ENCODE measurements around the gene TOX2. TPM values are rescaled to one million over a fixed set of nuclear protein-coding genes. Genes with fewer than 3 reads are reported as not detected.

TOX2 gene
- total RNA-seq, 1 donor from 2014 or later, result 24.3 TPM

DNA sequence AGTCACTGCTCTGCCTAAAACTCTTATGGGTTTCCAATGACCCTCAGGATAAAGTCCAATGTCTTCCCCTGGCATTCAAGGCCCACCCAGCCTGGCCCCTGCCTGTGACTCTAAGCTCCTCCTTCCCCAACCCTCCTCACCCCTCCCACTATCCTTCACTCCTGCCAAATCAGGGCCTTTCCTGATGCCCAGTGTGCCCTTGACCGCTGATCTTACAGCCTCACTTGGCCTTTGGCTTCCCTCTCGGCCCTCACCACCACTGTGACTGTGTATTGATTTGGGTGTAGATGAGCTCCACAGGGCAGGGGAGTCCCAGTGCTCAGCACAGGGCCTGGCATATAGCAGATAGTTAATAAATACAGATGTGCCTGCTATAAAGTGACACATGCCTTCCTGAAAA is 115.7 kb downstream of the TOX2 start:
- DNase-seq, result no peak

DNA sequence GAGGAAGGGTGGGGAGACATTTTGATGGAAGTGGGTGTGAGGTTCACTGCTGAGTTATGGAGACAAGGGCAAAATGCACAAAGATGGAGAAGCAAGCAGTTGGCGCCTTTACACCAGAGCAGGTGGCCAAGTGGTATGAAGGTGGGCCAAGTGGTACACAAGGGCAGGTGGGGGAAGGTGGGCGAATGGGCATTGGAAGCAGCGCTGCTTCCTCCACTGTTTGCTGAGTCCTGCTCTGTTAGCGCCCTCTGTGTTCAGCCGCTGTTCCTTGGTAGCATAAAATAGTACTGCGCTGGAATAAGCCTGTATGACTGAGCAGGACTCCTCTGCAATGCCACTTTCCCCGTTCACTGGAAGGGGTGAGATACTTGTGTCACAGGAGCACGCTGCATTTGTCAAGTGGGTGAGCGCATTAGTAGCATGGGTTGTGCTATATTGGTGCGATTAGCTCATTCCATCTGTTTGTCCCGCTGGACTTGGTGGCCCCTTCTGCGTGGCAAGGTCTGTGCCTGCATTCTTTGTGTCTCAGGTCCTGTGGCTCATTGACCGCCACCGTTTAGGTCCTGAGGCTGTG is 116.4 kb downstream of the TOX2 start:
- DNase-seq (no peak), ATAC-seq (no peak)
- Histone ChIP-seq H3K4me3 (no peak overlapping the region), H3K36me3 (no peaks in the 10 kb centered on the region), H3K4me1 (no peaks in the 10 kb centered on the region), H3K9me3 (no peaks in the 10 kb centered on the region), H3K27ac (no peak overlapping the region), H3K27me3 (no peaks in the 10 kb centered on the region)
- intact Hi-C loops (cut with DNase I), result no loop called here
- TF ChIP-seq, protein P1, sequence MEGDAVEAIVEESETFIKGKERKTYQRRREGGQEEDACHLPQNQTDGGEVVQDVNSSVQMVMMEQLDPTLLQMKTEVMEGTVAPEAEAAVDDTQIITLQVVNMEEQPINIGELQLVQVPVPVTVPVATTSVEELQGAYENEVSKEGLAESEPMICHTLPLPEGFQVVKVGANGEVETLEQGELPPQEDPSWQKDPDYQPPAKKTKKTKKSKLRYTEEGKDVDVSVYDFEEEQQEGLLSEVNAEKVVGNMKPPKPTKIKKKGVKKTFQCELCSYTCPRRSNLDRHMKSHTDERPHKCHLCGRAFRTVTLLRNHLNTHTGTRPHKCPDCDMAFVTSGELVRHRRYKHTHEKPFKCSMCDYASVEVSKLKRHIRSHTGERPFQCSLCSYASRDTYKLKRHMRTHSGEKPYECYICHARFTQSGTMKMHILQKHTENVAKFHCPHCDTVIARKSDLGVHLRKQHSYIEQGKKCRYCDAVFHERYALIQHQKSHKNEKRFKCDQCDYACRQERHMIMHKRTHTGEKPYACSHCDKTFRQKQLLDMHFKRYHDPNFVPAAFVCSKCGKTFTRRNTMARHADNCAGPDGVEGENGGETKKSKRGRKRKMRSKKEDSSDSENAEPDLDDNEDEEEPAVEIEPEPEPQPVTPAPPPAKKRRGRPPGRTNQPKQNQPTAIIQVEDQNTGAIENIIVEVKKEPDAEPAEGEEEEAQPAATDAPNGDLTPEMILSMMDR (IDR thresholded peaks at IDR 0.05), result no peak

More for the DNA sequence above, 115.7 kb downstream of the TOX2 start:
- H3K9me3 ChIP-seq, result no peaks in the 10 kb centered on the region
- no peak overlapping the region for H3K4me3 ChIP-seq
- no peaks in the 10 kb centered on the region for H3K27me3 ChIP-seq
- intact Hi-C loops (cut with DNase I), result no loop called here
- H3K27ac ChIP-seq, result no peak overlapping the region
- H3K4me1 ChIP-seq, result no peaks in the 10 kb centered on the region
- TF ChIP-seq, protein P1 (IDR thresholded peaks at IDR 0.05), result no peak
- H3K36me3 ChIP-seq, result no peaks in the 10 kb centered on the region
- ATAC-seq, result no peak

DNA sequence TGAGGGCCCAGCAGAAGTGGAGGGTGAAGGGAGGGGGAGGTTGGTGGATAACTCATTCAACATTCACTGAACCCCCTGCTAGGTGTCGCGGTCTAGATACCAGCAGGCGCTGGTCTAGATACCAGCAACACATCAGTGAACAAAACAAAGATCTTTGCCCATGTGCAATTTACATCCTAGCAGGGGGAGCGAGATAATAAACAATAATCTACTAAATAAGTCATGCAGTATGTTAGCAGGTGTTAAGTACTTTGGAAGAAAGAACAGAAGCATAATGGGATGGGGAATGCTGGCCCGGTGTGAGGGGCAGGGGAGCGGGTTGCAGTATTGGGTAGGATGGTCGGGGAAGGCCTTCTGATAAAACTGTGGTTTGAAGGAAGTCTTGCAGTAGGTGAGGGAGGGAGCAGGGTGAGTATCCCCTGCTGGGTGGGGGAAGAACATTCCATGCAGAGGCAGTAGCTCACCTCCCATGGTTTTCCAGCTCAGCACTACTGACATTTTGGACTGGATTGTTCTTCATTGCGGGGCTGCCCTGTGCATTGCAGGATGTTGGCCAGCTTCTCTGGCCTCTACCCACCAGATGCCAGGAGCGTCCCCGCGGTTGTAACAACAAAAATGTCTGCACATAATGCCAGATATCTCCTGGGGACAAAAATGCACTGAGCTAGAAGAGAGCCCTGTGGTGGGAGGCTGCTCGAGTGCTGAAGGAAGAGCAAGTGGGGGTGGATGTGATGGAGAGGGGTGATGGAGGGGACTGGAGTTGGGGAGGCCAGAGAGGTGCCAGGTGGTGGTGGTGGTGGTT is 117.3 kb downstream of the TOX2 start:
- ATAC-seq (no peak), DNase-seq (no peak)
- intact Hi-C loops (cut with DNase I), result no loop called here

DNA sequence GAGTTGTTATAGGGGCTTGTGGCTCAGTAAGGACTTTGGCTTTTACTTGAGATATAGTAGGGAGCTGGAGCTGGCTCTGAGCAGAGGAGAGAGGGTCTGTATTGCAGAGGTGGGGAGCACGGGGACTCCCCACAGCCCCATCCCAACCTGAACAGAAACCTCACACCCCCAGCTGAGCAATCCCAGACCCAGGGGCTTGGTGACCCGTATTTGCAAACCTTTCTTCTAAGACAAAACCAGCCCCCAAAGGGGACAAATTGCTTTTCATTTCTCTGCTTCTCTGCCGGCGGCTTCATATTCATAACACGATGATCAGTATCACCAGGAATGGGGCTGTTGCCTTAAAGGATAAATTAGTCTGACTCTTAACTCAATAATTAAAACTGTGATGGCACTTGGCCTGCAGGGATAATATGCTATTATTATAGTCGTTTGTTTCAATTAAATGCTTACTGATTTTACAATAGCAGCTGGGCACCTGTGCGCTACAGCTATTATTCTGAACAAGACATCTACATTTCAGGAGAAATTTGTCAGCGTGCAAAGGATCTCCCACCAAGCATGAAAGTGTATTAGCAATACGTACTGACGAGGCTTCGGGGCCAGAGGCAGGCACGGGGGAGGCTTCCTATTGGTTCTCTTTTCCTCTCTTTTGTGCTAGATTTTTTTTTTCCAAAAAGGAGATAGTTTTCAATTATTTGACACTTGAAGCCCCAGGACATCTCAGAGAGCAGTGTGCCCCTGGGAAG is 118.1 kb downstream of the TOX2 start:
- DNase-seq (no peak), ATAC-seq (no peak)
- intact Hi-C loops (cut with DNase I), result no loop called here
- Histone ChIP-seq H3K9me3 (no peaks in the 10 kb centered on the region), H3K4me3 (no peak overlapping the region), H3K27me3 (no peaks in the 10 kb centered on the region), H3K4me1 (no peaks in the 10 kb centered on the region), H3K36me3 (no peaks in the 10 kb centered on the region), H3K27ac (no peak overlapping the region)
- TF ChIP-seq, protein P1 (IDR thresholded peaks at IDR 0.05), result no peak

More for the DNA sequence above, 117.3 kb downstream of the TOX2 start:
- Histone ChIP-seq H3K36me3 (no peaks in the 10 kb centered on the region), H3K4me1 (no peaks in the 10 kb centered on the region), H3K27ac (no peak overlapping the region), H3K4me3 (no peak overlapping the region), H3K27me3 (no peaks in the 10 kb centered on the region), H3K9me3 (no peaks in the 10 kb centered on the region)
- TF ChIP-seq, protein P1 (IDR thresholded peaks at IDR 0.05), result no peak

DNA sequence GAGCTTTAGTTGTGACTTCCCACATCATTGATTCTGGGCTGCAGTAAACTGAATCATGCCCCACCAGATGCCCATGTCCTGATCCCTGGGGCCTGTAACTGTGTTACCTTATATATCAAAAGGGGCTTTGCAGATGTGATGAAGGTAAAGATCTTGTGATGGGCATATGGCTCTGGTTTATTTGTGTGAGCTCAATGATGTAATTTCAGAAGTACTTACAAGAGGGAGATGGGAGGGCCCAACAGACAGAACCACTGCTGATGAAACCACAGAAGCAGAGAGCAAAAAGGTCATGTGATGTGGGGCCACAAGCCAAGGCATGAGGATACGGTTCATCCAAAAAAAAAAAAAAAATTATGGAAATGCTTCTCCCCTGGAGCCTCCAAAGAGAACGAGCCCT is 118.7 kb downstream of the TOX2 start:
- H3K4me1 ChIP-seq, result no peaks in the 10 kb centered on the region
- no peaks in the 10 kb centered on the region for H3K36me3 ChIP-seq
- no peak overlapping the region for H3K27ac ChIP-seq
- H3K4me3 ChIP-seq, result no peak overlapping the region
- ATAC-seq (no peak), DNase-seq (no peak)
- TF ChIP-seq, protein P1 (IDR thresholded peaks at IDR 0.05), result no peak
- intact Hi-C loops (cut with DNase I), result no loop called here
- H3K27me3 ChIP-seq, result no peaks in the 10 kb centered on the region
- H3K9me3 ChIP-seq, result no peaks in the 10 kb centered on the region

Measured in upper lobe of right lung (tissue), 1 donor.